NCI-H2171 (cell line): ENCODE results near the gene TRIM29.
"Not testable (repeated sequence)": the region's sequence is repeated elsewhere in the genome, so short reads cannot be mapped to it uniquely, and the experiment has no call there.

Source experiments
- DNase-seq: peaks from one replicate; lab custom pipeline; 2025; lab: John Stamatoyannopoulos, UW

Gene TRIM29, protein sequence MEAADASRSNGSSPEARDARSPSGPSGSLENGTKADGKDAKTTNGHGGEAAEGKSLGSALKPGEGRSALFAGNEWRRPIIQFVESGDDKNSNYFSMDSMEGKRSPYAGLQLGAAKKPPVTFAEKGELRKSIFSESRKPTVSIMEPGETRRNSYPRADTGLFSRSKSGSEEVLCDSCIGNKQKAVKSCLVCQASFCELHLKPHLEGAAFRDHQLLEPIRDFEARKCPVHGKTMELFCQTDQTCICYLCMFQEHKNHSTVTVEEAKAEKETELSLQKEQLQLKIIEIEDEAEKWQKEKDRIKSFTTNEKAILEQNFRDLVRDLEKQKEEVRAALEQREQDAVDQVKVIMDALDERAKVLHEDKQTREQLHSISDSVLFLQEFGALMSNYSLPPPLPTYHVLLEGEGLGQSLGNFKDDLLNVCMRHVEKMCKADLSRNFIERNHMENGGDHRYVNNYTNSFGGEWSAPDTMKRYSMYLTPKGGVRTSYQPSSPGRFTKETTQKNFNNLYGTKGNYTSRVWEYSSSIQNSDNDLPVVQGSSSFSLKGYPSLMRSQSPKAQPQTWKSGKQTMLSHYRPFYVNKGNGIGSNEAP

DNA sequence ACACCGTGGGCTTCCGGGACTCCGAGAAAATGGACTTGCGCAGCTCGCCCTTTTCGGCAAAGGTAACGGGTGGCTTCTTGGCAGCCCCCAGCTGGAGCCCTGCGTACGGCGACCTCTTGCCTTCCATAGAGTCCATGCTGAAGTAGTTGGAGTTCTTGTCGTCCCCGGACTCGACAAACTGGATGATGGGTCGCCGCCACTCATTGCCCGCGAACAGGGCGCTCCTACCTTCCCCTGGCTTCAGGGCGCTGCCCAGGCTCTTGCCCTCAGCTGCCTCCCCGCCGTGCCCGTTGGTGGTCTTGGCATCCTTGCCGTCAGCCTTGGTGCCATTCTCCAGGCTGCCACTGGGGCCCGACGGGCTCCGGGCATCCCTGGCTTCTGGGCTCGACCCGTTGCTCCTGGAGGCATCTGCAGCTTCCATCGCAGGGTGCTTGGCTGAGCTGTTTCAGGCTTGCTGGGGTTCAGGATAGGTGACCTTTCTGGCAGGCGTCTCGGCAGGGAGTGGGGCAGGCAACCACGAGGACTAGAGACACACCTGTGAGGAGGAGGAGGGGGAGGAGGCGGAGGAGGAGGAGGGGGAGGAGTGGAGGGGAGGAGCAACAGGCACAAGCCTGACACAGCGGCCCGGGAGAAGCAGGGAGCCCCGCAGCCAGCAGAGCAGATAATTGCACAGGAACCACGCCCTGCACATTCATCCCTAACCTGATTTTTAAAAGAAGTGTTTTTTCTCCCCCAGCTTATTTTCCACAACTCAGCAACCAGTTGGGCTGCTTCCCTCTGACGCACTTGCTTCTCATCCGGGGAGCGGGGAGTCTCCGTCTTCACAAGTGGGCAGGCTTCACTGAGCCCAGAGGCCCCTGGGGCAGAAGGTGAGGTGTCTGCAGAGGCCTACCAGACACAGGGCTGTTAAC is at the start of gene TRIM29:
TRIM29 (minus strand) TSS at position 503 of the 911 bp plus-strand sequence; CDS start at position 421, 82 bp downstream.
- DNase-seq = no peak

DNA sequence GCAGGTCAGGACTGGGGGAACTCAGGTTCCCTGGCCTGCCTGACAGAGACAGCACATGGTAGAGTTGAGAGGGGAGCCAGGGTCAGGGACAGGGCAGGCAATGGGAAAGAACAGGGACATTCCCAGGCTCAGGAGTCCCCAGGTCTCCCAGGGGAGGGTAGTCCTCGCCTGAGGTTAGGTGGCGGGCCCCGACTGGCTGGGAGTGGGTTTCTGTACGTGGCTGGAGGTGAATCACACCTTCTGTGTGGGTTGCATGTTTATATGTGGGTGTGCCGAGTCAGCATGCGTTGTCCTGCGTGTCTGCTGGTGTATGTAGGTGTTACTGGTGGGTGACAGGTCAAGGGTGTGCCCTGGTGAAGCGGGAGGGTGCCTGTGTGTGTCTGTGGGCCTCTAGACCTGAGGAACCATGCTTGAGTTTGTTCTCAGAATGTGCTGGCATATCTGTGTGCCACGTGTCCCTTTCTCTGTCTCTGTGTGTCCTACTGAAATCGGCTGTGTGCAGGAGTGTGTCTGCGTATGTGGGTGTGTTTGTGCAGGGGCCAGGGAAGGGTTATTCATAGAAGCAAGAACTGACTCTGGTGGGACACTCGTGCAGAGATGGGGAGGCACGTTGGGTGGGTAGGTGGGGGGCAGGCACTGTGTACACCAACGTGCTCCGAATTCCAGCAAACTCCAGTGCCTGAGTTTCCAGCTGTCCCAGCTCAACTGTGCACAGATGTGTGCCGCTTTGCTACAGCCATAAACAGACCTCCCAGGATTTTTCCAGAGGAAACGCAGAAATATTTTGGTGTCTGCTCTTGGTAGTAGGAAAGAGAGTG is 49.1 kb upstream of the TRIM29 start:
- no peak for DNase-seq

DNA sequence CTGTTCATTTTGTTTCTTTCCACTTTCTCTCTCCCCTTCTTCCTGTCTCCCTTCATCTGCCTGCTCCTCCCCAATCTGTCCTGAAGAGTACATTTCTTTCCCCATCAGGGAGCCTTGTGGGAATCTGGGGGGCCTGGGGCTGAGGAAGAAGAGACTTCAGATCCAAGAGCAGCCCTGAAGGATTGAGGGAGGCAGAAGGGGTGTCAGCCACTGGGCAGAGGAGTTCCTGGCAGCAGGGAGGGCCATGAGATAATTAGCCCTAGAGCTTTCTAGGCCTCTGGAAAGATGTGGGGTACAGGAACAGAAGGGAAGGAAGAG is 48.5 kb upstream of the TRIM29 start:
- DNase-seq = no peak

DNA sequence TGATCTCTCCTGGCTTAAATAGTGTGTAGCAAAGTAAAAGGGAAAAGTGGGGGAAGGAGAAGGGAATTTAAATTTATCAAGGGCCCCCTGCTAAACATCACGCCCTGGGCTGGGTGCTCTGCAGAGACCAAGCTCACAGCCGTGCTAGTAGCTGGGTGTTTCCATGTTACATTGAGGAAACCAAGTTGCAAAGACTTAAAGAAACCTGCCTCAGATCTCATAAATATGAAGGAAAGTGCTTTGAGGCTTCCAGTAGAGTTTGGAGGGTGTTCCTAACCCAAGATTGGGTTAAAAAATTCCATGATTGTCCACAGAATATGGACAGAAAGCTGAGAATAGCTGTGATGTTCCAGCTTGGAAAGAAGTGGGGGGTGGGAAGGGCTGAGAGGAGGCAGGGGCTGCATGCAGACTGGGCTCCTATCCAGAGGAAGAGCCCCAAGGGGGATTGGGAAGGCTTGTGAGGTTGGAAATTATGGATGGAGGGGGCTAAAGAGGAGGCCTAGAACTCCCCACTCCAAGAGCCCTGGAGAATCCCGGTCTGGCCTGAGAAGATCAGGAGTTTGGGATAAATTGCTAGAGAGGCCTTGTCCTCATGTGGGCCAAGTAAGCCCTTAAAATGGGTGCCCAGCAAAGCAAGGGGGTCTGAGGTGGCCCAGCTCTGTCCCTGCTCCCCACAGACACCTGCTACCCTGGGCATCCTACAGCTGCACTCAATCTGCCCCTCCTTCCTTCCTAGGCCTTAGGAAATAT is 48.0 kb upstream of the TRIM29 start:
- DNase-seq = no peak

DNA sequence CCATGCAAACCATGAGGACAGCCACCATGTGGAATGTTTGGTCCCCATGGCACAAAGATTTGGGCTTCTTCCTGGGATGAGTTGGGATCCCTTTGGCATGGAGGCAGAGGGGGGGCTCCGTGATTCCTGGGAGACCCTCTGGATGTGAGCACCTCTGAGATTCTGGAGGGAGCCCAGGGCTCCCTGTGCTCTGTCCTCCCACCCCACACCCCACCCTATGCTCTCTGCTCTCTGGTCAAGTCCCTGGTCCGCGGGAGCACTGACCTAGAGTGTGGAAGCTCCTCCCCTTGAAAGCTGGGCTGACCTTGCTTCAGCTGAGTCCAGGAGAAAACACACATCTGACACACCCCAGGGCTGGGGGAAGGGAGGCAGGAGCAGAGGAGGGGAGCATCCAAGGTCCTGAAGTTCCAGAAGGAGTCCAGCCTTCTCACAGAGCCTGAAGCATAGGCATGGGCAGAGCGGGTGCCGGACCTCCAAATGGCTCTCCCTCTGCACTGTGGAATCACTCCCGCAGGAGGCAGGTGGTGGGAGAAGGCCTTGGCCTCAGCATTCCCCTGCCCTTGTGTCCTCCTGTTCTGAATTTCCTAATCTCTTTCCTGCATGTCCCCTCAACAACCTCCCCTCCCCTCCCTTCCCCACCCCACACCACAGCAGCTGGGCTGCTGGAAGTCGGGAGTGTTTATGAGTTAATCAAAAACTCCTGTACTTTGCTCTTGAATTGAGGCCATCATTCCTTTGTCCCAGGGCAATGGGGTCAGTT is 47.2 kb upstream of the TRIM29 start:
- DNase-seq = no peak

DNA sequence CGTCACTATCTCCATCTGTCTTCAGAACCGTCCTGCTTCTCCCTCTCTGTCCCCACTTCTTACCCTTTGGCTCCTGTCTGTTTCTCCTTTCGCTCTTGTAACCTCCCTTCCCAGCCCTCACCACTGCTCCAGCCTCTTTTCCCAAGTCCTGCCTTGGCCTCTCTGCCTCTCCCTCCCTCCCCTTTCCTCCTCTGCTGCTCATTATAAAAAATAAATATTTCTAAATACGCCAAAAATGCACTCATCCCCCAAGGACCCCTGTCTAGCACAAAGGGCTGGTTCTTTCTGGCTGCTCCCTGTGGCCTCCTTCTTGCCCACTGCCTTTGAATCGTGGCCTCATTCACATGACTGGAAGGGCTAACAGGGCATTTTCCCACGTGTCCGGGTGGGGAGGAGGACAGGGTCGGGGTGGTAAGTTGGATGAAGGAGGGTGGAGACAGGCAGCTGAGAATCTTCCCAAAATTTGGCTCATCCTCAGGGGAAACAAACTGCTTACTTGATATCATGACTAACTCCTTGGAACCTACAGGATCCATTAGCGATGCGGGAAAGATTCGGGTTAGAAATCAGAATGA is 46.5 kb upstream of the TRIM29 start:
- no peak for DNase-seq

DNA sequence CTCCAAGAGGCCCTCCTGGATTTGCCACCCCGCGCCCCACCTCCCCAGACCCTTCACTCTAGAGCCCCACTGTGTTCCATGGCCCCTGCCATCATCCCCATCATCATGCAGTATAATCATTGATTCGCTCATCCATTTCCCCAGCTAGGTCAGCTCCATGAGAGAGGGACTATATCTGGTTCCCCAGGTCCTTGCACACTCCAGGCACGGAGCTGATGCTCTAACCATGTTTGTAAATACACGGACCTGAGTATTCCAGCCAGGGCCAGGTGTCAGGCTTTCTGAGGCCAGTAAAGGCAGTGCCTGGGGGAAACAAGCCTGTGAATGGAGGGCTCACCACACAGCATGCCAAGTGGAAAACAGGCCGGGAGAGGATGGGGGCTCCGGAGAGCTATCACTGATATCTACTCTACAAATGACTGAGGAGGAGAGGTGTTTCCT is 45.8 kb upstream of the TRIM29 start:
- no peak for DNase-seq

DNA sequence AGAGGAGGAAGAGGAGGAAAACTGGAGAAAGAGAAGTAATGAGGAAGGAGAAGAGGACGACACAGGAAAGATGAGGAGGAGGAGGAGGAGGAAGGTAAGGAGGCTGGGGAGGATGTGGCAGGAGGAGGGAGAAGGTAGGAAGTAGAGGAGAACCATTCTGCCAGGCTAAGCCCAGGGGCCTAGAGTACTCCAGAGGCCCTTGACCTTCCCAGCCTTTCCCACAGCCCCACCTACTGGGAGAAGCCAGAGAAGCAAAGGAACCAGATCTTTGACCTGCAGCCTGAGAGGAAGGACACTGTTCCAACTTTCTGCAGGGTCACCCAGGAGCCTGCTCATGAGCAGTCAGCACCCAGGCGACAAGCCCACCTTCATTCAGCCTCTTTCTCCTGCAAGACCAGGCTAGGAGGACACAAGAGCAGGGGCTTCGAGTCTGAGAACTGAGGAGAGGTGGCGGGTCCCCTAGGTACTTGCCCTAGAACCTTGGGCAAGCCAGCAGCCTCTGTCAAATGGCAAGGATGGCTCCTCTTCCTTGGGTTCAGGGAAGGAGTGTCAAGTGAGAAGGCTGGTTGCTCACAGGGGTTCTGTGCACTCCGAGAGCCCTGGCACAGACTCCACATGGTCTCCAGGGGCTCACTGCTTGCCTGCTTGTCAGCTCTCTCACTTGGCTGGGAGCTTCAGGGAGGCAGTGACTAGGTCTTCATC is 45.0 kb upstream of the TRIM29 start:
- no peak for DNase-seq

DNA sequence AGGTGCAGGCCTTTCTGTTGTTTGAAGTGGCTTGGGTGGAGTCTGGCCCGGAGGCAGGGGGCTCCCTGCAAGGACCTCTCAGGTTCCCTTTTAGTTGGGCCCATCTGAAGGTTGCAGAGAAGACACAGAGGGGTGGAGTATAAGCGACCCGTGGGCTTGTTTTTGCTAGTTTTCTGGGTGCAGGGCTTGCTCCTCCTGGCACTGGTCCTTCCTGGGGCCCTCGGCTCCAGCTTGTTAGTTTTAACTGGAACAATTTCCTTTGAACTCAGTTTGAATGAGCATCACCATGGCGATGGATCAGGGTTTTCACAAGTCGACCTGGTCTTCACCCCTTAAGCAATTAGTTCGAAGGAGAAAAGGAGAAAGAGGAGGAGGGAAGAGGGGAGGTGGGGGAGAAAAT is 44.5 kb upstream of the TRIM29 start:
- no peak for DNase-seq

DNA sequence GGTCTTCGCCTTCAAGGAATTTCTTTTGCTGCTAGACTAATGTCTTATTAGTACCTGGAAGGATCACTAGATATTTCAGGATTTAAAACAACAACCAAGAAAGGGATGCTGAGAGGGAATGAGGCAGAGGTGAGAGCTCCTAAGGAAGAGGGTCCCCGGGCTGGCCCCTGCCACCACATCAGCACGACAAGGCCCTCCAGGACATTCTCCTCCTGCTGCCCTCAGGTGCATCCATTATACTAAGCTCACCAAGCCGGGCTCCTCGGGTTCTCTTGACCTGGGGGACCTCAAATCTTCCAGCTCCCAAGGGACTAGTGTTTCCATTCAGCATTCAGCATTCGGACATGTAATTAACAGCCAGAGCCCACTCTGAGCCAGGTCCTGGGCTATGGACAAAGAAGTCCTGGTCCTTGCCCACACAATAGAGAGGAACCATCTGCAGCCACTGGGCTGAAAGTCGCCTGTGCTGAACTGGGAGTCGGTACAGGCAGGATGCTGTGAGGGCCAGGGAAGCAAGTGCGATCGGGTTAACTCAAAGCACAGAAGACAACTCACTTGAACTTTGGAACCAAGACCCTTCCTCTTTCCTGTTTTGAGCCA is 43.6 kb upstream of the TRIM29 start:
- DNase-seq = no peak

DNA sequence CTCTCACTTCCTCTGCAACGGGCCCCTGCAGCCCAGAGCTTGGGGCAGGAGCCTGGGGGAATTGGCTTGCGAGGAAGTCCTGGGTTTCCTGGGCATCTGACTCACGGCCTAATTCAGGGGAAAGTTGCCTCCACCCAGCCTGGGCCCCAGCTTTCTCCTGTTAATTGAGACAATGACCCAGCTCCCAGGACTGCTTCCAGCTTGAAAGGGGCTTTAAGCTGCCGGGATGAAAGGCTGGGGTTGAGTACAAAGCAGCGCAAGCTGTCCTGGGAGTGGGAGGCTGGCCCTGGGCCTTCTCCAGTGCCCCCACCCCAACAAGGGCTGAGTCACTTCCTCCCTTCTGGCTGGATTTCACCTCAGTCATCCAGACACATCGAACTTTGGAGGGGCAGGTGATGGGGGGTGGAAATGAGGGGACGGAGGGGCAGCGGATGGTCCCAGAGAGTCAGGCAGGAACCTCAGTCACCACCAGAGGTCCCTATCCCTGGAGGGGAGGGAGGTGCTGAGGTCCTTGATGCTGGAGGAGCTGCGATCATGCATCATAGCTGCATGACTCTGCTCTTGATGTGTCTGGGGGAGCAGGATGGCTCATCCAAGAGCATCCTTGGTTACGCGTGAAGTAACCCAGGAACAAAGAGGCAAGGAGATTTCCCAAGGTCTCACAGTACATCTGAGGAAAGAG is 42.8 kb upstream of the TRIM29 start:
- no peak for DNase-seq

DNA sequence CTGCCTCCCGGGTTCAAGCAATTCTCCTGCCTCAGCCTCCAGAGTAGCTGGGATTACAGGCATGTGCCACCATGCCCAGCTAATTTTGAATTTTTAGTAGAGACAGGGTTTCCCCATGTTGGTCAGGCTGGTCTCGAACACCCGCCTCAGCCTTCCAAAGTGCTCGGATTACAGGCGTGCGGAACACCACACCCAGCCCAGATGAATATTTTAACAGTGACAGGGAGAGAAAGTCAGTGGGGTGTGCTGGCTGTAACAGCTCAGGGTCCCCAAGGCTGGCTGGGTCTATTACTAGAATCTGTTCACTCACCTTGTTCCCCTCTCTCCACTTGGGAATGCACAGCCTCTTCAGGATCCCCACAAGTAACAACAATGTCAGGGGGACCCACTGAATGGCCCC is 42.1 kb upstream of the TRIM29 start:
- DNase-seq = not testable (repeated sequence)

DNA sequence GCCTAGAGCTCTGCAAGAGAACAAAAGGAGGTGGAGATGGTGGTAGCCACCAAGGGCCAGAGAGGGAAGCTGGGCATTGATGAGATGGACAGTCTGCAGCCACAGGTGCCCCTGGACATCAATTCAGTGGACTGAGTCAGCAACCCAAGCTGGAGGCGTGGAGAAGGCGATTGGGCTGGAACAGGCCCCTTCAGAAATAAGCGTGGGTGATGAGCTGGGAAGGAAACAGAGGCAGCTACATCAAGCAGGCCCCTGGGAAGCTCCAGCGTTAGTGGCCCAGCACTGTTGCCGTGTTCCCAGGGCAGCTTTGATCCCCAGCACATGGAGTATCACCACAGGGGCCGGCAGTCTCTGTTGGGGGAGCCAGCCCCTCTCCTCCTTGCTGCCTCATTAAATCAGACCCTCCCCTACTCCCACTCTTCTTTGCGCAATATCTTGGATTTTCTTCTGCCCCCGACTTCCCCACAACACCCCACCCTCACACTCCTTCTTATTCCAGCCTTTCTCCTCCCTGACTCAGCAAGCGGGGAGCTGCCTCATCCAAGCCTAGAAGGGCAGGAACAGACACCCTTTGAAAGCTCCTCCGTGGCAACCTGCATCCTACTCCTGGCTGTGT is 41.3 kb upstream of the TRIM29 start:
- DNase-seq = no peak

DNA sequence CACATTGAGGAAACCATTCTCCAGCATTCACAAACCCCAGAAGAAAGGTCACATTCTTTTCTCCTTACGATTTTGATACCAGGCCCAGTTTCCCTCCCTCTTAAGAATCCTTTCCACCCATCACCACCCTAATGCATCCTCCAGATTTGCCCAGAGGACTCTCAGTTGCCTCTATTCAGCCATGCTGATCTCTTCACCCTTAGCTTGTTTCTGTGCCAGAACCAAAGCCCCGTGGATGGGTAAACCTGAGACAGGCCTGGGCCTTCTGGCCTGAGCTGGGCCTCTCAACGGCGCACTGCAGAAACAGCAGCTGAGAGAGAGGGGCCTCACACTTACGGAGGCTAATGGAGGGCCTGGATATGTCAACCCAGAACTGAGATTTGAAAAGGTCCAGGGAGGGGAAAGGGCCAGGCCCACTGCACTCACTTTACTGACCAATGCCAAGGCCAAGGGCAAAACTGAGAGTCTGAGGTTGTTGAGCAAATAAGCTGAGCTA is 40.7 kb upstream of the TRIM29 start:
- DNase-seq = no peak

DNA sequence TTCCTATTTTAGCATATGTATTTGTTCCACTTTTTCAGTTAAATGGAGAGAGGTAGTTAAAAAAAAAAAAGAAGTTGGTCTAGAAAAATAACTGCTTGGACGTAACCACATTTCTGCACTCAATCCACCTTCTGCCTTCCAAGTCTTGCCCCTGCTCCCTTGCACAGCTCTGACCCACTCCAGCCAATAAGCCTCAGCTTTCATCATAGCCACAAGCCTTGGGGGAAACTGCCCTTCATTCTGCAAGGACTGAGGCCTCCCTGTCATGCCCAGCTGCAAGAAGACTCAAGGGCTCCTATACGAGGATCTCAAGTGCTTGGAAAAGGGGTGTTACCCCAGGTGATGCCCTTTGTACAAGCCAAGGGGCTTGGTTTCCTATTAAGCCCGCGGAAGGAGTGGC is 37.0 kb upstream of the TRIM29 start:
- DNase-seq = no peak

DNA sequence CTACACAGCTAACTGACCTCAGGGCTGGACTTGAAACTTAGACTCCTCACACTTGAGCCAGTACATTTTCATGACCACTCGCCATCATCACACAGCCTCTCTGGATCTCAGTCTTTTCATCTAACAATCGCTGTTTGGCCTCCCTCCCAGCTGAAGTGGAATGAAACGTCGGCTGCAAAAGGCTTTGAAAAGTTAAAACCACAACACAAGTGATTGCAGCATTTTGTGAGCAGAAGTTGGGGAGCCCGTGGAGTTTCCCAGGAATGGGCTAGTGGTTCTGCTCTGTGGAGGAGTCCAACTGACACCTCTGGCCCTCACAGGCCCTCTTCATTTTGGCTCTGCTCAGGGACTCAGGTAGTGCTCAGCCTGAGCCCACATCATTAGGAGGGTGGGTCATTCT is 35.9 kb upstream of the TRIM29 start:
- no peak for DNase-seq

DNA sequence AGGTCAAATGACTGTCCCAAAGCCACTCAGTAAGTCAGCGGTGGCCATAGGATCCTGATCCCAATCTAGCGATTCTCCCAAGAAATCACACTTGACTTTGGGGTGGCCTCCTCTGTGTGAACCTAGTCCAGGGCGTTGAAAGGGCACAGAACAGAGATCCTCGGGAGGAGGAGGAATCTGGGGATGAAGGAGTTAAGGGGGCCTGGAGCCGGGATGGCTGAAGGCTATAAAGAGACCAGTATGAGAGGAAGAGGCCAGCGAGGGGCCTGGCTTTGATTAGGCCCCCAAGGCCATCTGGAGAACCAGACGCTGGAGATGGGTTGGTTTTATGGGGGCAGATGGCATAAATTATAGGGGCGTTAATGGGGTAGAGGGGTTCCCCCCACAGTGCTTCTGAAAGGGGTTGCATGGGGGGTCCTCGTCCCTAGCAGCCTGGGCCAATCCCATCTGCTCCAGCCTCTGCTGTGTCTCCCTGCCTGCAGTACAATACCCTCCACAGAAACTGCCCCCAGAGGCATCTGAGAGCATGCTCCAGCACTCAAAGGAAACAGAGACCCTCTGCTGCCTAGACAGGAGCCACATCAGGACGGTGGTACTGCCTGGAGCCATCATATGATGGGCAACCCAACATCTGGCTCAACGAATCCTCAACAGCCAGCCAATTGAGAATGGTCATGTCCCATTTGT is 35.2 kb upstream of the TRIM29 start:
- no peak for DNase-seq
